Embryonic facial prominence (tissue), 1 donor: ENCODE results near the gene EVX1.
A peak's percentile ranks its signal among the peaks of the same experiment; 100 is the strongest.

Experiments
- DNase-seq: peaks from one replicate; pipeline ENCODE4 v3.0.0-alpha.2; 2016; ENCODE audit errors: extremely low spot score

The EVX1 gene

DNA sequence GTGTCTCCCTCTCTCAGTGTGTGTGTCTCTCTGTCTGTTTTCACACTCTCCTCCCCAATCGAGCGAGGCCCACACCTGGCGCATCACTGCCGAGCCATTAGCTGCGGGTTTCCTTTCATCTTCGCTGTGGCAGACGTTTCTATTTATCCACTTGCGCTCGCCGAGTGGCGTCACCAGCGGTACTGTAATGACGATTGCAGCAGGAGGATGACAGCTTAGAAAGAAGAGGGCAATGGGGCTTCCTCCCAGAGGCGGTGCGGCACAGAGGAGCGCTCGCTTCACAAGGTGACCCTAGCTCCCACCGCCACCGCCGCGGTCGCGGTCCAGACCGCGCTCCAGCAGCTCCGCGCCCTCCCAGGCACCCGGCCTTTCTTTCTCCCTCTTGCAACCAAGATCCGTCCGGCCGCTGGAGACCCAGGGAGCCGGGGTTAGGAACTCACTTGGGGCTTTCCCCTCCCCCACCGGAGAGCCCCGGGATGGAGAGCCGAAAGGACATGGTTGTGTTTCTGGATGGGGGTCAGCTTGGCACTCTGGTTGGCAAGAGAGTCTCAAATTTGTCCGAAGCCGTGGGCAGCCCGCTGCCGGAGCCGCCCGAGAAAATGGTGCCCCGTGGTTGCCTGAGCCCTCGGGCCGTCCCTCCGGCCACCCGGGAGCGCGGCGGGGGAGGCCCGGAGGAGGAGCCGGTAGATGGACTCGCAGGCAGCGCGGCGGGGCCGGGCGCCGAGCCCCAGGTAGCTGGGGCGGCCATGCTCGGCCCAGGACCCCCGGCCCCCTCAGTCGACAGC, at the start of gene EVX1:
TSS of gene EVX1 (plus strand) at position 248 of the 785 bp plus-strand sequence. CDS start at position 477, 229 bp downstream.
- DNase-seq = no peak

GRCh38 chr7:27193335-27194001, 49.1 kb upstream of the EVX1 start:
- no peak for DNase-seq

GRCh38 chr7:27194002-27194352, 48.6 kb upstream of the EVX1 start:
- no peak for DNase-seq

- DNase-seq = no peak
Observed at GRCh38 chr7:27194686-27195379, 47.8 kb upstream of the EVX1 start.

- DNase-seq = peak; percentile 47
Observed at GRCh38 chr7:27196287-27196767, 46.3 kb upstream of the EVX1 start.

DNA sequence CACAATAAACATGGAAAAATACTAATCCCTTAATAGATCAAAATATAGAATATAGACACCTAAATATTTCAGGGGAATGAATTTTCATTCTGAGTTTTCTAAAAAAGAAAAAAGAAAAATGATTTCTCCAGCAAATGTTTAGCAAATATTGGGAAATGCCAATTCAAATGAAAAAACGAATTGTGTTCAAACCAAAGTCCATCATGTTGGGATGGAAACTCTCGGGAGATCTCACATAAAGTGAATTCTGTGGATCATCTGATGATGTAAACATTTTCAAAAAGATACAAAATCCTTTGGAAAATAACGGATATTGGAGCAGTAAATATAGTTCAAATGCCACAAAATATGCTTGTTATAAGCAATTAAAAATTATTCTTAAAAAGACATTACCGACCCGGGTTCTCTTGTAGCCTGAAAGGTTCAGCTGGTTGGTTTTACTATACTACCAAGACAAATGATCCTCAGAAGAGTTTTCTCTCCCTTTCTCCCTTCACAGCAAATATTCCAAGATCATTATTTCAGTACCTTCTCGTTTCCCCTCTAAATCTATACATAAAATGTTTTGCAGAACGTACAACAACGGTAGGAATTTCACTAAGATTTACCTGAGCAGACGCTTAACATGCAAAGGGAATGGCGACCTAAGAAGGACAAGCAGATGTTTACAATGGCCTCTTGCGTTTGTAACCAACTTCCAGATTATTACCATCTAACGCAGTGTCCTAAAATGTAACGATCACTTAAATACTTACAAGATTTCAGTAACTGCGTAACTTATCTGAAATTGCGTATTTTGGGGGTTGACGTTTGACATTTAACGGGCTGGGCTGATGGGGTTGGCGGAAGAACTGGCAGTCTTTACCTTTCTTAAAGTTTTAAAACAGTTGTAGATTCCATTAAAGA, 45.2 kb upstream of the EVX1 start:
- no peak for DNase-seq

DNA sequence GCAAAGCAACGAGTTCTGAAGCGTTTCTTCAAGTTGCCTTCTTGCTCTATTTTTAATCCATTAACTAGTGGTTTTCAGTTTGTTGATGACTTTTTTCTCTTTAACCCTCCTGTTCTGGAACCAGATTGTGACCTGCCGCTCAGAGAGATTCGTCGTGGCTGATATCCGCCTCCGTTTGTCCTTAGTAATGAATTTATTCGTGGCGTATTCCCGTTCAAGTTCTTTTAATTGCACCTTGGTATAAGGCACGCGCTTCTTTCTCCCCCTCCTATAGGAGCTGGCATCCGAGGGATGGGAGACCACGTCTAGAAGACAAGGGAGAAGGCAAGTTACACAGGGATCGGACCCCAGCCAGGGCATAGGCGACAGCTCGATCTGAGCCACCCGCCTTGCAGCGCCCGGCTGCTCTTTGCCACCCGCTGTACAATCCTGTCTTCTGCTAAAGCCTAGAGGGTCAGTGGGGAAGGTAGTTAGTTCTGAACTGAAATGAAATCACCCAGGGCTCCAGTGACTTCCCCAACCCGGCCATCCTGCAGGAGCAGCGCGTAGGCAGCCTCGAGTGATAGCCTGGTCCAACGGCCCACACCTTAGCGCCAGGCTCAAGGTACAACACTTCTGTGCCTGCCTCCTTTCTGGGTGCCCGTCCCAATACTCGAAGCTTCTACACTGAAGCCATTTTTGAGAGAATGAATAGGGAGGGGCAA, 44.3 kb upstream of the EVX1 start:
- DNase-seq = no peak

DNA sequence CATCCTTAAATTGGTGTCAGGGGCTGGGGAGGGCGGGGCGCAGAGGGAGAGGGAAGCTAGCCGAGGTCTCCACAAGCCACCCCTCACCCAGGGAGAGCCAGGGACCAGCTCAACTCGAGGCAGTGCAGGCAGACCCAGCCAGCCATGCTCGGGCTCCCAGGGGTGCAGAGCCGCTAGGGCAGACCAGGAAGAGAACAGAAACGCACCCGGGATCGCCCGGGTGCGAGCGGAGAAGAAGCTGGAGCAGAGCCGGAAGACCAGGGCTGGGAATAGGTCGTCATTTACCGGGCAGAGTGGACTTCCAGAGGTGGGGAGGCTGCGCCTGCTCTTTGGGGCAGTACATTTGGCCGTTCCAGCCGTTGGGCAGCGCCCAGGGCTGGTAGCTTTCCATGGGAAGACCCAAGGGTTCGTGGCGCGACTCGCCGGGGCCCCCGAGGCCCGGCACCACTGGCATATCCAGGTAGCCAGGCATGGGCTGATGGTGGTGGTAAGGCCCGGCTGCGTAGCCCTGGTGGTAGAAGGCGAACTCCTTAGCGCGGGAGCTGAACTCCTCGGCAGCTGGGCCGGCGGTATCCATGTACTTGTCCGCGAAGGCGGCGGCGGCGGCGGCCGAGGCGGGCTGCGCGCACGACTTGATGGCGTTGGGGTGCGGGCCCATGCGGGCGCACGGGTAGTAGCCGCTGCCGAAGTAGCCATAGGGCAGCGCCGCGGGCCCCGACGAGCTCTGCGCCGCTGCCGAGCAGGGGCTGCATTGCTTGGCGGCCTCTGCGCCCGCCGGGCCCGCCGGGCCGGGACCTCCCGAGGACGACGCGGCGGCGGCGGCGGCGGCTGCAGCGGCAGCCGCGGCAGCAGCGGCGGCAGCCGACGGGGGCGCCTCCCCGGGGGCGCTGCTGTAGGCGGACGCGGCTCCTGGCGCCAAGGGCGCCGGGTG, 43.5 kb upstream of the EVX1 start:
- DNase-seq = no peak

DNA sequence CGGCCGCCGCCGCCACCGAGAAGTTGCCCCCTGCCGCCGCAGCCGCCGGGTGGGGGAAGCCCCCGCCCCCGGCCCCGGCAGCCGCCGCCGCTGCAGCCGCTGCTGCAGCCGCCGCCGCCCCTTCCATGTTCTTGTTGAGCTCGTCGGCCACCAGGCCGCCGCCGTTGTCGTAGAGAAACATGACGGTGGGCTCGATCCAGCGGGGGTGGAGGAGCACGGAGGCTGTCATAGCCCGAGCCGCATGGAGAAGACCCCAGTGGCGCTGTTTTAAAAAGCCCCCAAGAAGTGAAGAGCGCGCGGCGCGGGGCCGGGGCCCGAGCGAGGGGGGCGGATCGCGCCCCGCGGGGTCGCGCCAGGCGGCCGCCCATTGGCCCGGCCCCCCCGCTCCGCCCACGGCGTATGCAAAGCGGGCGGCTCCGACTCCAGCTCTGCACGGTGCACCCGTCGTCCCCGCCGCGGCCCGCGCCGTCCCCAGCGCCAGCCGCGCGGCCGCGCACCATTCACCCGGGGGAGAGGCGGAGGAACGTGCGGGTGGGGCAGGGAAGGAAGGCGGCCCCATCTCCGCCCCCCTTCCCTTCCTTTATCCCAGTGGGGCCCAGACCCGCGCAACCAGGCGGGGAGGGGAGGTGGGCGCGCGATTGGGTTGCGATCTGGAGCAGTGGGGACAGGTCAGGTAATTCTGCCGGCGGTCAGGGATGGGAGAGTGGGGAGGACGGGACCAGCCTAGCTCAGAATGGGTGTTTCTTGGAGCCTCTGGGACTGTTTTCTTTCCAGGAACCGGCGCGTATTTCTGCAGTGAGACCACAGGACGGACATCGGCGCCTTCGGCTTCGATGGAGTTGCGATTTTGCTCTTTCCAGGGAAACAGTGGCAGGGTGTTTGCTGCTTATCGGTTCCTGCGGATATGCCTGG, 42.5 kb upstream of the EVX1 start, which contains the start of gene HOXA13:
TSS of gene HOXA13 (minus strand) at position 243 of the 912 bp plus-strand sequence. CDS start at position 229, 14 bp downstream.
- DNase-seq = no peak

DNA sequence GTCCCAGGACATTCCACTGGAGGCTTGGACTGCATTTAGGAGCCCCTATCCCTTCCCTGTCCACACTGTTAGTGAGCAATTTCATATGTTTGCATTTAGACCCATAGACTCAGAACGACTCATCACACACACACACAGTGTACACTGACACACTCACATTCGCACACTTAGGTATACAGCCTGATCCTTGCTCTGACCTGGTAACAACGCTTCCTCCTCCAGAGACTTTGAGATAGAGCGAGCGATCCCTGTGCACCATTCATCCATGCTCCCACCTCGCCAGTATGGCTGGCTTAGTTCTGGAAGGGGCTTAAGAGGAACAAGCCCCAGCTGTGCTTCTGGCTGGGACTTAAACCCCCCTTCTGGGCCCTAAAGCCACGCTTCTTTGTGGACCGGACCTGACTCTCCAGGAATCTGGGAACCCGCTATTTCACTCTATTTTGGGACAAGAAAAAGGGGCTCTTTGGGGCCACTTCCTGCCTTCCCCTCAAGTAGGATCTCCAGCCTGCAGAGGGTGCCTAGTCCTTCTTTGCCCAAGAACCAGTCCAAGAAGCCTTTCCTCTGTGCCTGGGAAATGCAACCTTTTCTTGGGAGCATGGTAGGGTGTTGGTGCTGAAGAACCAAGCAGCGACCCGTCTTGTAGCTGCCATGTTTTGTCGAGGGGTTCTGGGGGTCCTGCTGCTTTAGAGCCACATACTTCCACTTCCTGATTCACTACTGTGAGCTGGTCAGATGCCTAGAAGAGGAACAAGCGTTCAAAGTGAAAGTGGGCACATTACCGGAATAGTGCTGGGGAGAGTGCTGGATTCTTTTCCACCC, 41.6 kb upstream of the EVX1 start:
- DNase-seq = no peak

DNA sequence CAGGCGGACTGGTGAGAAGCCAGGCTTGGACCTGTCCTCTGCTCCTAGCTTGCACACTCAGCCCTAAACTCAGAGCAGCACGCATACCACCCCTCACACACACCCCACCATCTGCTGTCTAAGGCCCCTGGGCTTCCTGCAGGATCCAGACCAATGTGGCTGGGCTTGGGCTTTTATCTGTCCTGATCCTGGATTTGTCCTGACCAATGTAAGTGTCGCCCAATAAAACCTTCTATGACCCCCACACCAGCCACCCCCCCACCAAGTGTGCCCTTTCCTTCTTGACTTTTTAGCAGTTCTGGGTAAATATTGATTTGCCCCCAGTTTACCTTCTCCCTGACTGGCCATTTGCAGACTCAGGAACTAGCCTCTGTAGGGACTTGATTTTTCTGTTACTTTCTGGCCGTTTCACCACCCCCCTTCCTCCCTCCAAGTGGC, 41.0 kb upstream of the EVX1 start:
- DNase-seq = no peak

- DNase-seq = no peak
Observed at GRCh38 chr7:27202018-27202861, 40.4 kb upstream of the EVX1 start.

DNA sequence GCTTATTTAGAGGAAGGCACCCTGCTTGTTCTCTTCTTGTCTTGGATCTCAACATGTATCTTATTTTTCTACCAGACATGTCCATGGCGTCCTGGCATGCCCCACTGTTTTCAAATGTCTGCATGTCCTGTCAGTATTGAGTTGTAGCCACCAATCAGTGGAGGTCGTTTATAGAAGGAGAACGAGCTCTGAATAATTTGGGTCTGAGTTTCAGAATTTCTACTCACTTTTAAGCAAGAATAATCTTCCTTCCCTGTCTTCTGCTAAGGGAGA, 39.8 kb upstream of the EVX1 start:
- DNase-seq = no peak

- DNase-seq = no peak
Observed at GRCh38 chr7:27203365-27203953, 39.1 kb upstream of the EVX1 start.

DNA sequence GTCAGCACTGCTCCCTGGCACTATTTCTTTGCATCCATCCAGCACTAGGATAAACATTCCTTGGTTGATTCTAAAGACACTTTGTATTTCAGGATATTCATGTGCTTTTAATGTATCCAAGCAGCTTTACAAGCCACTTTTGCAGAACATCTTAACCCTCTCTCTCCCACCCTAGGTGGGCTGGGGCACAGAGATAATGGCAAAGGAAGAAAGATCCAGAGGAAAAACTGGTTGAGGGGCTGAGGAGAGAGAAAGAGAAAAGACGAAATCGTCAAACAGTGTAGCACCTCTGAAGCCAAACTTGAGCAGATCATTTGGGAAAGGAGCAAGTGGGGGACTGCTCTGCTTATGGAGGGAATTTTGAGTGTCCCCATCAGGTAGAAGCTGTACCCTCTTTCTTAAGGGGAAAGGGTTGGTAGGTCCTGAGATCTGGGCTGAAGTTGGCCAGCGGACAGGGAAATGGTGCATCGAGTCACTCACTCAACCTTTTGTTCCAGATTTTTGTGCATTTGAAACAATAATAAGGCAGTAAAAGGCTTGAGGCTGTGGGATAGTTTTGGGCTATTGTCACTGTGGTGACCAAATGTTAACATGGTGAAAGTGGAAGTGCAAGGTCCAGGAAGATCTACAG, 38.5 kb upstream of the EVX1 start:
- DNase-seq = no peak

GRCh38 chr7:27204851-27205322, 37.7 kb upstream of the EVX1 start:
- DNase-seq = no peak
